DND-41 (cell line): ENCODE measurements around the gene SCARF1.

ENCODE experiments used
- EZH2 ChIP-seq: IDR thresholded peaks from 3 replicates; pipeline ENCODE4 v1.6.1; 2012; ENCODE audit warnings: borderline replicate concordance, low read depth, mild to moderate bottlenecking, moderate library complexity, low read length, inconsistent platforms; ENCODE audit not compliant: severe bottlenecking
- TF ChIP-seq, protein P1 (sequence below): IDR thresholded peaks from 2 replicates; pipeline ENCODE4 v1.5.1; 2012; ENCODE audit warnings: borderline replicate concordance, low read length, moderate library complexity, mild to moderate bottlenecking; ENCODE audit not compliant: poor library complexity, severe bottlenecking; ENCODE audit errors: extremely low read depth

DNA sequence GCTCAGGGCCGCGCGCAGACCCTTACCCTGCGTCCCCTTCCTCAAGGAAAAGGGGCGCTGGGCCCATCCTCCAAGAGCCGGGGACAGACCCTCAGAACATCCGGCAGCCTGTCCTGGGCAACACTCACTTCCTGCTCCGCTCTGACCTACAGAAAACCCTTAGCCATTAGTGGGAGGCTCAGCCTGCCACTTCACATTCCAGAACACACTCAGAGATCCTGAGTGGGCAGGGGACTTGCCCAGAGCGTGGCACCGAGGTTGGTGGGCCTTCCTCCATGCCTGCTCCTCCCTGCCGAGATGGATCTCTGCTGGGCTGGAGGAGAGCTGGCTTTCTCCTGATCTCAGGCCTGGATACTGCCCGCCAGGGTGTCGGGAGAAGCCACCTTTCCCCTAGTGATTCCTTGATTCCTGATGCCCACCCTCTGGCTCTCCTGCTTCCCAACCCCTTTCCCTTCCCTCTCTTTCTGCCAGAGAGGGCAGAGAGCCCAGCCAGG is 1.5 kb downstream of the SCARF1 start:
- TF ChIP-seq, protein P1, sequence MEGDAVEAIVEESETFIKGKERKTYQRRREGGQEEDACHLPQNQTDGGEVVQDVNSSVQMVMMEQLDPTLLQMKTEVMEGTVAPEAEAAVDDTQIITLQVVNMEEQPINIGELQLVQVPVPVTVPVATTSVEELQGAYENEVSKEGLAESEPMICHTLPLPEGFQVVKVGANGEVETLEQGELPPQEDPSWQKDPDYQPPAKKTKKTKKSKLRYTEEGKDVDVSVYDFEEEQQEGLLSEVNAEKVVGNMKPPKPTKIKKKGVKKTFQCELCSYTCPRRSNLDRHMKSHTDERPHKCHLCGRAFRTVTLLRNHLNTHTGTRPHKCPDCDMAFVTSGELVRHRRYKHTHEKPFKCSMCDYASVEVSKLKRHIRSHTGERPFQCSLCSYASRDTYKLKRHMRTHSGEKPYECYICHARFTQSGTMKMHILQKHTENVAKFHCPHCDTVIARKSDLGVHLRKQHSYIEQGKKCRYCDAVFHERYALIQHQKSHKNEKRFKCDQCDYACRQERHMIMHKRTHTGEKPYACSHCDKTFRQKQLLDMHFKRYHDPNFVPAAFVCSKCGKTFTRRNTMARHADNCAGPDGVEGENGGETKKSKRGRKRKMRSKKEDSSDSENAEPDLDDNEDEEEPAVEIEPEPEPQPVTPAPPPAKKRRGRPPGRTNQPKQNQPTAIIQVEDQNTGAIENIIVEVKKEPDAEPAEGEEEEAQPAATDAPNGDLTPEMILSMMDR: no peak
- no peak for TF ChIP-seq EZH2
